IPS DF 4.7 (cell line): ENCODE results near the gene PROK2.

Source experiments
- DNase-seq: peaks from one replicate; pipeline ENCODE4 v3.0.0-alpha.2; 2013; ENCODE audit warnings: low spot score; ENCODE audit errors: extremely low read depth

Gene PROK2, protein sequence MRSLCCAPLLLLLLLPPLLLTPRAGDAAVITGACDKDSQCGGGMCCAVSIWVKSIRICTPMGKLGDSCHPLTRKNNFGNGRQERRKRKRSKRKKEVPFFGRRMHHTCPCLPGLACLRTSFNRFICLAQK

DNA sequence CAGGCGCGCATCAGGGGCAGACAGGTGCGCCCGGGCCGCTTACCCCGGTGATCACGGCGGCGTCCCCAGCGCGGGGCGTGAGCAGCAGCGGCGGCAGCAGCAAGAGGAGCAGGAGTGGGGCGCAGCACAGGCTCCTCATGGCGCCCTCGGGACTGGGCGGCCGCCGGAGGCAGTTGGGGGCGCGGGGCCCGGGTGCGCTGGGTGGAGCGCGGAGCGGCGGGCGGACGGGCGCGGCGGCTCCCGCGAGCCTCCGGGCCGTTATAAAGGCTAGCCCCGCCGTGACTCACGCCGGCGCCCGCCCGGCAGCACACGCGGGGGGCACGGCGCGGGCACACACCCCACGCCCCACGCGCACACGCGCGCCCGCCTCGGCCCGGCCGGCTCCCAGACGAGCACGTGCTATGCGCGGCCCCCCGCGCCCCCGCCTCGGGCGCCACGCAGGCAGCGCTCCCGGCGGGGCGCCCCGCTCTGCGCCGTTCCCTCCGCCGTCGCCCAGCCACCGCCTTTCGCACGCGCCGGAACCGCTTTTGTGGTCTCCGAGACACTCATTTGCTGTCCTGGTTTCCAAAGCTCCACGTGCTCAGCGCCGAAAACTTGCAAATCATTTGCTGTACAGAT lies at the start of gene PROK2:
Gene PROK2, minus strand, starts transcription at position 235 of the 618 bp plus-strand sequence. Its CDS starts 96 bp downstream, at position 139.
- no peak for DNase-seq

DNA sequence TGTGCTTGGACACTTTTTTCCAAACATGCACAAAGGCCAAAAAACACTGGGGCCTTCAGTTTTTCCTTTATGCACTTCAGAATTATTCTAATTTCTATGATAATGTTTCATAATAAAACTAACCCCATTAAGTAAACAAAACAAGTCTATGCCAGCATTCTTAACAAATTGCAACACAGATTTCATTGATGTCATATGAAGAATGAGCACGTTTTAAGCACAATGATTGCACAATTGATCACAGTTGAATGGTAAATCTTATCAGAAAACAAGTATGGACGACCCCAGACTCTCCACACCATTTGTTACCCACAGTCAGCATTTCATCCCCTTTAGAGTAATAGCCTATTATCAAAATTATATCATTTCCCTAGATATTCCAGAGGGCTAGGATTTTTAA lies 46.7 kb upstream of the PROK2 start:
- no peak for DNase-seq

DNA sequence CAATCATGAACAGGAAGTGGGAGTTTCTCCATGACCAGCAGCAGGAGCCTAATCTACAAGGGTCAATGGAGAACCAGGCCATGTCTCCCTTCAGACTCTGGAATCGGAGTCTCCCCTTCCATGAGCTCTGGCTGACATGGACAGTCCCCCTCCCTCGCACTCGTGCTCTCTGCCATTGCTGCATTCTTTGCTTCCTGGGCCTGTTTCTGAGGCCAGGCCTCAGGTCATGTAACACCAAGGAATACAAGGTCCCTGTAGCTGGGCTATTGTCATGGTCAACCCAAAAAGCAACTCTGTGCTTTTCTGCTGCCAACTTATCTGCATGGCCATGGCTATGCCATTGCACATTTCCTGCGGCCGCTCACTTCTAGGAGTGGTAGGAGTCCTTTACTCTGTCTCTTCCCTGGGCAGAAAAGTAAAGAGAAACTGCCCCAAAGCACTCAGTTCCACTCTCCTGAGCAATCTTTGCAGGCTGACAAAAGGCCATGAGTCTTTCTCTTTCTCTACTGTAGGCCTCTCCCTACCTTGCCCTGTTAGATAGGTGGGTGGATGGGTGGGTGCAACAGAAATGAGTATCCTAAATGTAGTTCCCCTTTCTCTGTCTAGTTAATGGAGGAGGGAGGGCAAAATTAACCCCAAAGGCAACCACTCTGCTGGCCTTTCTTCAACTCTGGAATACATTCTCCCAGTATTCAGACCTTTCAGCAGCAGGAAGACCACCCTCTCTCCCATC lies 40.8 kb upstream of the PROK2 start:
- DNase-seq: no peak

DNA sequence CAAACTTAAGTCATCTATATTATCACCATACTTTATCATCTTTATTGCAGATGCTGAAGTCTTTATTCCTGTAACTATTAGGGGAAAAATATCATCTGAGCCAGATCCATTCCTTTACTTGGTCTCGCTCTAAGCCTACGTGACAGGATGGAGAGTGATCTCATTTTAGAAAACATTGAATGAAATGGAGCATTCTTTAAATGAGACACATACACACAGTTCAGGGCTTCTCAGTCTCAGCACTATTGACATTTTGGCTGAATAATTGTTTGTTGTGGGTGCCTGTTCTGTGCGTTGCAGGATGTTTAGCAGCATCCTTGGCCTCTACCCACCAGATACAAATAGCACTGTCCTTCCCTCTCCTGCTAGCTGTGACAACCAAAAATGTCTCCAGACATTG lies 36.2 kb upstream of the PROK2 start:
- DNase-seq: no peak

DNA sequence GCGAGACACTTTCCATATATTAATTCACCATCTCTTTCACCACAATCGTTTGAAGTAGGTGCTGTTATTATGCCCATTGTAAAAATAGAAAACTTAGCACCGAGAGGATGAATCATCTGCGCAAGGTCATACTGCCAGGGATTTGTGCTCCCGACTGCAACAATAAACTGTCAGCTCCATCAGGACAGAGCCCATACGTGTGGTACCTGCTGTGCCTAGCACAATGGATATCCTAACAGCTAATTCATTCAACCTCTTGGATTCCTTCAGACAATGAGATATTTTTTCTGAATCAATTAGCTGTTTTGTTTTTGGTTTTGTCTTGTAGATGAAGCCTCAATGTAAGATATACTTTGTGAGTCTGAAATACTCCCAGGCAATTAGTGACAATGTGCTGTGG lies 32.3 kb upstream of the PROK2 start:
- DNase-seq: peak; percentile 51

DNA sequence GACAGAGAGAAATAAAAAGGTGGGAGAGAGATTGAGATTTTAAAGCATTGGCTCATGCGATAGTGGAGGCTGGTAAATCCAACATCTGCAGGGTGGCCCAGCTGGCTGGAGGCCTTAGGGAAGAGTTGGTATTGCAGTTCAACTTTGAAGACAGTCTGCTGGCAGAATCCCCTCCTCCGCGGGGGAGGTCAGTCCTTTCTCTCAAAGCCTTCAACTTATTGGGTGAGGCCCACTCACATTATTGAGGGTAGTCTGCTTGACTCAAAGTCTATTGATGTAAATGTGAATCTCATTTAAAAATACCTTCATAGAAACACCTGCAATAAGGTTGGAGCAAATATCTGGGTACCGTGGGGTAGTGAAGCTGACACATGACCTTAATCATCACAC lies 31.8 kb upstream of the PROK2 start:
- no peak for DNase-seq

DNA sequence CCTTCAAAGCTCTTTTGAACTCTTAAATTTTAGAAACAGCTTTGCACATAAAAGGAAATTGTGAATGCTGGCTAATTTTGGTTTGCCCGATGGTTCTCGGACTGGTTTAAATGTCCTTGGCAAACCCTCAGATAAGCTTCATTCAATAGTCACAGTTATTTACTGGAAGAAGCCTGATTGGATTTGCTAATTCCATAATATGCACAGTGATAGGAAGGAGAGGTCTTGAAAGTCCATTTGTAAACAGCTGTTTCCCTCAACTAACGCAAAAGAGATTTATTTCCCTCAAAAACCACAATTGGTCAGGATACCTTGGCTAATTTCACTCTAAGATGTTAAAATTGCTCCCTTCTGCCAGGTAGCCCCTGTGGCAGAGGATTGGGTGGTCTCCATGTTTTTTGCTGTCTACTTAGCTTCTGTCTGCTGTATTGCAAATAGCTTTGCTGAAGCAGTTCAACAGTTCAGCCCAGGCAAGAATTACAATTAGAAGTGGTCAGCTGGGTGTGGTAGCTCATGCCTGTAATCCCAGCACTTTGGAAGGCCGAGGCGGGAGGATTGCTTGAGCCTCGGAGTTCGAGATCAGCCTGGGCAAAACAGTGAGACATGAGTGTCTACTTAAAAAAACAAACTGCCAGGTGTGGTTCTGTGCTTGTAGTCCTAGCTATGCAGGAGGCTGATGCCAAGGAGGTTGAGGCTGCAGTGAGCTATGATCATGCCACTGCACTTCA lies 30.6 kb upstream of the PROK2 start:
- DNase-seq: no peak

DNA sequence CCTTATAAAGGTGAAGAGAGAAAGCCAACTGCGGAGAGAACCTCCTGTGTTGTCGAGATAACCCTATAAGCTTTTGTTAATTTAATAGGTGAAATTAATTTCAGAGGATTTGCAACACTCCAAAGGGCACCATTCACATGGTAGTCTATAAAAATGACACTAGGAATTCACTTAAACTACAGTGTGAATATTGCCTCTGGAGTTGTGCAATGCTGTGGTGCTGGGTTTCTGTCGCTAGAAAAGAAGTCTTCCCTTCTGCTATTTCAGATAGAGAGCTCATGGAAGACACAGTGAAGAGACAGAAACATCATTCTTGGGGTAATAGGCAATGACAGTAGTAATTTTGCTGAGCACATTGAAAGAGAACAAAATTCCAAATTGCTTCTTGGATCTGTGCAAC lies 28.8 kb upstream of the PROK2 start:
- DNase-seq: no peak

DNA sequence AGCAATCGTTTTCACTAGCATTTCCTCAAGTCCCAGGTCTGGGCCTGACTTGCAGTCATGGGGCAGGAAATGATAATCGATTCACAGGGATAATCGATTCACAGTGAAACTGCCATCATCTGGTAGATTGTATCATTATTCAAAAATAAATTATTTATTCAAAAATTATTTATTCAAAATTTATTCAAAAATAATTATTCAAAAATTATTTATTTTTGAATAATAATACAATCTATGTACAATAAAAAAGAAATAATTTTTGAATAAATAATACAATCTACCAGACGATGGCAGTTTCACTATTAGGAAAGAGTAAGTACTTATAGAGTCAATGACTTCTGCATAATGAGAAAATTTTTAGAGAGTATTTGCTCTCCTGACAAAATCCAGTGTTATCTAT lies 28.1 kb upstream of the PROK2 start:
- DNase-seq: no peak

DNA sequence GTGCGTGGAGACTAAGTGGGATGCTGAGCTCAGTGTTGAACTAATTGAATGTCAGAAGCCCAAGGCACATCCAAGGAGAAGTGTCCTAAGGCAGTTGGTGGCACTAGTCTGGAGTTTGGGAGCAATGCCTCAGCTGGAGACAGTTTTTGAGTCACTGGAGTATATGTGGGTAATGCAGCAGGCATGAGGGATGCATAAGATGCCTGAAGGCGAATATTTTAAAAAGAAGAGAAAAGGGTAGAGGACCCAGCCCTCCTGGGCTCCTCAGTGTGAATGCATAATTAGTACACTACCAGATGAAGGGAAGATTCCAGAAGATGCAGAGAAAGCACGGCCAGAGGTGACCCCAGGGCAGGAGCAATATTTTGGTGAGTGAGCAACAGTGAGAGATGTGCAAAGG lies 25.1 kb upstream of the PROK2 start:
- DNase-seq: no peak

DNA sequence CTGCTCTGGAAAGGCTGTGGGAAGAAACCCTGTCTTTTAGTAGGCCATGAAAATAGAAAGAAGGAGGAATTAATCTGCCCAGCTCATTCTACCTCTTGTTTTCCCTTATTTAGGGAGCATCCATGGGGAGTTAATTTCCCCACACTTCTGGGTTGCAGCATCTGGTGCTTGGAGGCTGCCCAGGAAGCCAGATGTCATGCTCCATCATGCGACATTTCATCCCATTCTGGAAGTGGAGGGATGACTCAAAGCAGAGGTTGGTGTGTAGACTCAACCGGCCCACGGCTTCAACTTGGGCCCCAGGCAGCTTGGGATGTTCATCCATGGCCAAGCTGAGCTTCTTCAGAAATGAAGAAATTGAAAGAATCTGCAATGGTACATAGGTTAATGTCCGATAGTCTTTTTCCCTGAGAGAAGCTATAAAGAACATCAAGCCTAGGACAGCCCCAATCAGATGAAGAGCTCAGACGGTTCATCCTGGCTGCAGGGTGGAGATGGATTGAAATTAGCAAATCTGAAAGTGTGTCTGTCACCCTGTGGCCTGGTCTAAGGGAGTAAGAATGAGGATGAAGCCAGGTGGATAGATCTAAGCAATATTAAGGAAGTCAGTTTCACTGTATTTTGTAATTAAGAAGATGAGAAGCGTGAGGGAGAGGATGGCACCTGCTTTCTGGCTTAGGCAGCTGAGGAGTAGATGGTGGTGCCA lies 24.5 kb upstream of the PROK2 start:
- no peak for DNase-seq

DNA sequence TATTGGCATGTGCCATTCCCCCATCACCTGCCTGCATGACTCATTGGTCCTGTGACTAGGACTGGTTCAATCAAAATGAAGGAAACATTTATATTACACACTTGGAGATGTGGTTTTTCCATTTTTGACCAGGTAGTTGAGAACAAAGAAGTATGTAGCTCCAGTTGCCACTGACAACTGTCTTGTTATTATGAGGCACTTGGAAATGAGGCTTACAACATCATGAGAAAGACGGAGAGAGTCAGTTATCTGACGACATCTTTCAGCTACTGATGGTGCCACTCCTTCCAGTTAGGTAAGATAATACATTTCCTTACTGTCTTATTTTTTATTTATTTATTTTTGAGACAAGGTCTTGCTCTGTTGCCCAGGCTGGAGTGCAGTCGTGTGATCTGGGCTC lies 21.8 kb upstream of the PROK2 start:
- DNase-seq: no peak

DNA sequence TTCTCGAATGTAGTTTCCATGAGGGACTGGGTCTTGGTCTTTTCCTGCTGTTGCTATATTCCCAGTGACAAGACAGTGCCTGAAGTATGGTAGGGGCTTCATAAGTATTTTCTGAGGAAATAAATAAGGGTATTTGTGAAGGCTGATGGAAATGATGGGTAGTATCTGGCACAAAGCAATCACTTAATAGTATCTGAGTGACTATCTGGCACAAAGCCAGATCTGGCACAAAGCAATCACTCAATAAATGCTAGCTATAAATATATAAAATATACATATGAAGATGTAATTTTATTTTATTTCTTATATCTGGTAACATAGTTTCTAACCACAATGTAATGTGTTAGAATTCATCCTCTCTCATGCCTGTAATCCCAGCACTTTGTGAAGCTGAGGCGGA lies 20.7 kb upstream of the PROK2 start:
- DNase-seq: no peak

DNA sequence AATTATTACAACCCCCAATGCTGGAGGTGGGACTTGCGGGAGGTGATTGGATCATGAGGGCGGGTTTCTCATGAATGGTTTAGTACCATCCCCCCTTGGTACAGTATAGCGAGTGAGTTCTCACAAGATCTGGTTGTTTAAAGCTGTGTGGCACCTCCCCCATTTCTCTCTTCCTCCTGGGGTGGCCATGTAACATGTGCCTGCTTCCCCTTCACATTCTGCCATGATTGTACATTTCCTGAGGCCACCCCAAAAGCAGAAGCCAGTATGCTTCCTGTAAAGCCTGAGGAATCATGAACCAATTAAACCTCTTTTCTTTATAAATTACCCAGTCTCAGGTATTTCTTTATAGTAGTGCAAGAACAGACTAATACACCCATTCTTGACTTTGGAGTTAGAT lies 20.3 kb upstream of the PROK2 start:
- DNase-seq: no peak

DNA sequence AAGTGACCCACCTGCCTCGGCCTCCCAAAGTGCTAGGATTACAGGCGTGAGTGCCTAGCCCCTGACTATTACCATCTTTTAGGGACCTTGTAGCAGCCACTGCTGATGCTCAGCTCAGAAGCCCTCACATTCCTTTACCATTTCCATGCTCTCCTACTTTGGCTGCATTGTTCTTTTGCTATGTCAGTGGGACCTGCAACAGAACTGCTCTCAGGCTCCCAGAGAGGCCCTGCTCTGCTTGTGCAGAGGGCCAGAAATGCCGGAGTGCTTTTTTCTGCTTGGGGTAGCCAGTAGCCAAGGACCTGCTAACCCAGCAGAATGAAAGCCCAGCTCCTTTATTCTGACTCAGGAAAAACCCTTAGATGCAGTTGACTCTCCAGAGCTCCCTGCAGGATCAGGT lies 18.3 kb upstream of the PROK2 start:
- no peak for DNase-seq

DNA sequence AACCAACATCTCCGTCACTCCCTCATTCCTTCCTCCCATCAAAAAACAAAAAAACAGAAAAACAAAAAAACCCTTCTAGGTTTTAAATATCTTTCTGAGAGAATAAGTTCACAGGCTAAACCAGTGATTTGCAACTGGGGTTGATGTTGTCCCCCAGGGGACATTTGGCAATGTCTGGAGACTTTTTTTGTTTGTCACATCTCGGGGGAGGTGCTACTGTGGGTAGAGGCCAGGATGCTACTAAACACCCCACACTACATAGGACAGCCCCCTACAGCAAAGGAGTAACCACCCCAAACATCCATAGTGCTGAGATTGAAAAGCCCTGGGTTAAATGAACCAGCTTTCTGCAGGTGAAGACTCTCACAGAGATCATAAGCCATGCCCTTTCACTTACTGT lies 17.0 kb upstream of the PROK2 start:
- DNase-seq: no peak

DNA sequence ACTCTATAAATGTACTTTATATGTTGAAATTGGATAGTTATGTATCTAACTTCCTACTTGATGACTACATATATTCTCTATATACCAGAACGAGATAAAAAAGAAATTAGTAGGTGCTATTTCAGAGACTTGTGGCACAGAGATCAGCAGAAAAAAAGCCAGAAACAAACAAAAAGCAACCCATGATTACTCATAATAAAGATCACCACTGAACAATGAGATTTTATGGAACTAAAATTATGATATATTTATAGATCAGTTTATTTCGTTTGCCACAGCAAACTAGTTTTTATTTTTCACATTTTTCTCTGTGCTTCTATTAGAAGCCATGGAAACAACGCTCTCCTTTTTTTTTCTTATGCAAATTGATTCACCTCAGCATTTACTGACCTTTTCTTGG lies 15.1 kb upstream of the PROK2 start:
- no peak for DNase-seq

DNA sequence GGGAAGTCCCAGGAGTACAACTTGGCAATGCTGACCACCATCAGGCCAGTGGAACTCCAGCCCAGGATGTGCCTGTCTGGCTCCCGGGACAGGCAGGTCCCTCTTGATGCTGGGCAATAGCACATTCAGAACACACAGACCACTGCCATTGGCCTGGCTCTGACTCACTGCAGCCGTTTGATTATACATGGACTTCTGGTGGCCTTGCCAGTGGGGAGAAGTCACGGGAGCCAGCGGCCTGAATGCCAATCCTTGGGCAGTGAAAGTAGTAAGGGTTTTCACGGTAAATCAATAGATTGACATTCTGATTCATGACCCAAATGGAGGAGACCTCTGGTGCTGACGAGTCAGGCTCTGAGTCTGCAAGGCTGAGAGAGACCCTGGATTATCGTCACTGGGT lies 12.5 kb upstream of the PROK2 start:
- DNase-seq: no peak

DNA sequence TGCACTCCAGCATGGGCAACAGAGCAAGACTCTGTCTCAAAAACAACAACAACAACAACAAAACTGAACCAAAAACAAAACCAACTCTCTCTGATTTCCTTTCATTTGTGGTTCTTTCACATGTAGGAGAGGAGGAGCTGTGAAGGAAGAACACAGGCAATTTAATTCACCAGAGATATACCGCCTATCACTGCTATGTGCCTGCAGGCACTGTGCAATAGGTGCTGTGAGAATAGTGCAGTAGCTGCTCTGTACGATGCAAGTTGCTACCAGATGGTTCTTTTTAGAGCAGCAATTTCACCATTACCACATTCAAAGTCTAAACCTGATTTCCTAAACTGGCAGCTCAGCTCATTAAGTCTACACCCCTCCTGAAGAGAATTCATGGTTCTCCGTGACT lies 11.3 kb upstream of the PROK2 start:
- no peak for DNase-seq

DNA sequence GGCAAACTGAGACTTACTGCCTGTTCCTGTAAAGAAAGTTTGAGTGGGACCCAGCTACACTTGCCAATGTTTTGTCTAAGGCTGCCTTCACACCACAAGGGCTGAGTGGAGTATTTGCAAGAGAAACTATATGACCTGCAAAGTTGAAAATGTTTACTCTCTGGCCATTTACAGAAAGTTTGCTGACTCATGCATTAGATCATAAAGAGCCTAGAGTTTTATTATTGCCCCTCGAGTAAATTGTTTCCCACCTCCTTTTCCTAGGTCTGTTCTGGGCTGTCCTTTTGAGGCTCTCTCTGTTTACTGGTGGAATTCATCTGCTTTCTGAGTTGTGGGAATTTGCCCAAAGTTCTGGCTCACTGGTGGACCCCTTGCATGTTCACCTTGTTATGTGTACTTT lies 6.7 kb upstream of the PROK2 start:
- DNase-seq: no peak

DNA sequence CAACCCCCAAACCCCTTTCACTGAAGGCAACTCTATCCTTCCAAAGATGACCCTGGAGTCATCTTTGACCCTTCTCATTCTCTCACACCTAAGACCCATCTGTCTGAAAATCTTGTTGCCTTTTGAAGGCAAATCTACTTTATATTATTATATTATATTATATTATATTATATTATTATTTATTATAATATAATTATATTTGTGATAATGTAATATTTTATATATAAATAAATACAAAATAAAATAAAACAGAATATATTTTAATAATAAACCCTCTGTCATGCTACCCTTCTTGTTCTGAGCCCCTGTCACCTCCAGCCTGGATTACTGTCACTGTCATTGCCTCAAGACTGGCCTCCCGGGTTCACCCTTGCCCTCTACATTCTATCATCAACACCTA lies 5.0 kb upstream of the PROK2 start:
- no peak for DNase-seq

DNA sequence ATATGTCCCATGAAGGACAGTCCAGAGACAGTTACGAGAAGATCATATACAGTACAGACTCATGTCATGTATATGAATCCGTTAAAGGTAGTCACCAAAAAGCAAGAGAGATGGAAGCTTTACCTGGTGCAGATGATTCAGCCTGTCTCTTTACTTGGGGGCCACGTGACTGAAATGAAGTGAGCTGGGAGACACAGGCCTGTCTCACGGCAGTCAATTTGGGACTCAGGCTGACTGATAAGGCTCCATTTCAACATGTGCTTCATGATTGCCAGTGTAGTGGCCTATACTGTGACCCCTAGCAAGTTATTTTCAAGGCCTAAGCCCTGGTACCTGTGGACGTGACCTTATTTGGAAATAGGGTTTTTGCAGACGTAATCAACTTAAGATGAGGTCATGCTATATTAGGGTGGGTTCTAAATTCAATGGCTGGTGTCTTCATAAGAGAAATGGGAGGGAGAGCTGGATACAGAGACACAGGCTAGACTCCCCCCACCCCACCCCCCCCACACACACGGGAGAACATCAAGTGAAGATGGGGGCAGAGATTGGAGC lies 3.0 kb upstream of the PROK2 start:
- no peak for DNase-seq
